Central memory CD4-positive, alpha-beta T cell (primary cell): ENCODE measurements around the gene NLRC4.
A peak's percentile ranks its signal among the peaks of the same experiment; 100 is the strongest.
"Not testable (repeated sequence)": the region's sequence is repeated elsewhere in the genome, so short reads cannot be mapped to it uniquely, and the experiment has no call there.

Source experiments
- DNase-seq: peaks from one replicate; pipeline ENCODE4 v3.0.0; 2022
- total RNA-seq, 3 experiments: gene quantifications; one replicate each; lab custom pipeline; 2026; lab: John Stamatoyannopoulos, UW

NLRC4 gene
- 0 reads per million in 3 experiments for total RNA-seq

- no peak for DNase-seq
Measured at GRCh38 chr2:32264422-32265105, at the start of gene NLRC4. Gene NLRC4 (minus strand): TSS chr2:32264886. CDS start chr2:32256775, 8,111 bp downstream.

- no peak for DNase-seq
Measured at GRCh38 chr2:32310577-32310976, 45.9 kb upstream of the NLRC4 start.

GRCh38 chr2:32293966-32294562 lies 29.4 kb upstream of the NLRC4 start:
- not testable (repeated sequence) for DNase-seq

GRCh38 chr2:32293493-32293892 lies 28.8 kb upstream of the NLRC4 start:
- not testable (repeated sequence) for DNase-seq

GRCh38 chr2:32291746-32292145 lies 27.1 kb upstream of the NLRC4 start:
- DNase-seq, result no peak

GRCh38 chr2:32290000-32290339 lies 25.3 kb upstream of the NLRC4 start:
- no peak for DNase-seq

GRCh38 chr2:32289165-32289999 lies 24.7 kb upstream of the NLRC4 start:
- DNase-seq, result no peak

- no peak for DNase-seq
Measured at GRCh38 chr2:32284321-32284720, 19.6 kb upstream of the NLRC4 start.

GRCh38 chr2:32278478-32278853 lies 13.8 kb upstream of the NLRC4 start:
- no peak for DNase-seq

GRCh38 chr2:32277674-32278477 lies 13.2 kb upstream of the NLRC4 start, which contains the start of gene YIPF4:
Gene YIPF4 (plus strand): TSS chr2:32277904. CDS start chr2:32278156, 252 bp downstream.
- peak; percentile 87 for DNase-seq

- DNase-seq, result no peak
Measured at GRCh38 chr2:32277363-32277673, 12.6 kb upstream of the NLRC4 start.

- DNase-seq, result not testable (repeated sequence)
Measured at GRCh38 chr2:32275790-32276189, 11.1 kb upstream of the NLRC4 start.

GRCh38 chr2:32274289-32274688 lies 9.6 kb upstream of the NLRC4 start:
- DNase-seq, result no peak

- DNase-seq, result no peak
Measured at GRCh38 chr2:32272279-32272678, 7.6 kb upstream of the NLRC4 start.

- DNase-seq, result no peak
Measured at GRCh38 chr2:32271063-32271462, 6.4 kb upstream of the NLRC4 start.

- DNase-seq, result no peak
Measured at GRCh38 chr2:32262105-32262504, 2.6 kb downstream of the NLRC4 start.

GRCh38 chr2:32260376-32260775 lies 4.3 kb downstream of the NLRC4 start:
- no peak for DNase-seq

GRCh38 chr2:32258242-32258641 lies 6.4 kb downstream of the NLRC4 start:
- DNase-seq, result no peak

- DNase-seq, result no peak
Measured at GRCh38 chr2:32250290-32250689, 14.4 kb downstream of the NLRC4 start.

- DNase-seq, result no peak
Measured at GRCh38 chr2:32249731-32250236, 14.9 kb downstream of the NLRC4 start.

- no peak for DNase-seq
Measured at GRCh38 chr2:32248299-32248698, 16.4 kb downstream of the NLRC4 start.

GRCh38 chr2:32246911-32247310 lies 17.8 kb downstream of the NLRC4 start:
- no peak for DNase-seq

- DNase-seq, result no peak
Measured at GRCh38 chr2:32242331-32242730, 22.4 kb downstream of the NLRC4 start.
